GM12865 (cell line): ENCODE results near the gene MAPK4.

Source experiments
- DNase-seq: peaks from one replicate; pipeline ENCODE4 v3.0.0; 2010; ENCODE audit warnings: low read depth
- H3K4me3 ChIP-seq: 2 replicates; pipeline ENCODE4 v1.5.1; 2011; ENCODE audit warnings: mild to moderate bottlenecking, low read depth, low read length, control low read depth
- TF ChIP-seq, protein P1 (sequence below): IDR thresholded peaks from 2 replicates; pipeline ENCODE4 v1.5.1; 2011; ENCODE audit warnings: low read length, control low read depth, low read depth, inconsistent platforms; ENCODE audit not compliant: insufficient read depth; ENCODE audit errors: missing control alignments

The MAPK4 gene

DNA sequence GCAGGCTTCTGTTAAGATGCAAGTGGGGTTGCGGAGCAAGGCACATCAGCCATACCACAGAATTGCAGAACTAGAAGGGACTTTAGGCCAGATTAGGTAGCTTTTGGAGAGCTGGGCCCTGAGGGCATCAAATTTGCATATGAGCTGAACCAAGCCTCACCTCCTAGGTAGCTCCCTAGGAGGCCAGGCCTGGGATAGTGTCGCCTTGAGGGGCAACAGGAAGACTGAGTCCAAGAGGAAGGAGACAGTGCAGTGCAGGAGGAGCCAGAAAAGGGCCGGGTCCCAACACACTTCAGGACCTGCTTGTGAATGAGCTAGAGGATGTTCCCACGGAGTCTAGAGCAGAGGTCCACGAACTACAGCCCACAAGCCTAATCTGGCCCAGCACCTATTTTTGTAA lies 98.7 kb downstream of the MAPK4 start:
- DNase-seq, result no peak
- H3K4me3 ChIP-seq, result no peak overlapping the region
- TF ChIP-seq, protein P1, sequence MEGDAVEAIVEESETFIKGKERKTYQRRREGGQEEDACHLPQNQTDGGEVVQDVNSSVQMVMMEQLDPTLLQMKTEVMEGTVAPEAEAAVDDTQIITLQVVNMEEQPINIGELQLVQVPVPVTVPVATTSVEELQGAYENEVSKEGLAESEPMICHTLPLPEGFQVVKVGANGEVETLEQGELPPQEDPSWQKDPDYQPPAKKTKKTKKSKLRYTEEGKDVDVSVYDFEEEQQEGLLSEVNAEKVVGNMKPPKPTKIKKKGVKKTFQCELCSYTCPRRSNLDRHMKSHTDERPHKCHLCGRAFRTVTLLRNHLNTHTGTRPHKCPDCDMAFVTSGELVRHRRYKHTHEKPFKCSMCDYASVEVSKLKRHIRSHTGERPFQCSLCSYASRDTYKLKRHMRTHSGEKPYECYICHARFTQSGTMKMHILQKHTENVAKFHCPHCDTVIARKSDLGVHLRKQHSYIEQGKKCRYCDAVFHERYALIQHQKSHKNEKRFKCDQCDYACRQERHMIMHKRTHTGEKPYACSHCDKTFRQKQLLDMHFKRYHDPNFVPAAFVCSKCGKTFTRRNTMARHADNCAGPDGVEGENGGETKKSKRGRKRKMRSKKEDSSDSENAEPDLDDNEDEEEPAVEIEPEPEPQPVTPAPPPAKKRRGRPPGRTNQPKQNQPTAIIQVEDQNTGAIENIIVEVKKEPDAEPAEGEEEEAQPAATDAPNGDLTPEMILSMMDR, result no peak

DNA sequence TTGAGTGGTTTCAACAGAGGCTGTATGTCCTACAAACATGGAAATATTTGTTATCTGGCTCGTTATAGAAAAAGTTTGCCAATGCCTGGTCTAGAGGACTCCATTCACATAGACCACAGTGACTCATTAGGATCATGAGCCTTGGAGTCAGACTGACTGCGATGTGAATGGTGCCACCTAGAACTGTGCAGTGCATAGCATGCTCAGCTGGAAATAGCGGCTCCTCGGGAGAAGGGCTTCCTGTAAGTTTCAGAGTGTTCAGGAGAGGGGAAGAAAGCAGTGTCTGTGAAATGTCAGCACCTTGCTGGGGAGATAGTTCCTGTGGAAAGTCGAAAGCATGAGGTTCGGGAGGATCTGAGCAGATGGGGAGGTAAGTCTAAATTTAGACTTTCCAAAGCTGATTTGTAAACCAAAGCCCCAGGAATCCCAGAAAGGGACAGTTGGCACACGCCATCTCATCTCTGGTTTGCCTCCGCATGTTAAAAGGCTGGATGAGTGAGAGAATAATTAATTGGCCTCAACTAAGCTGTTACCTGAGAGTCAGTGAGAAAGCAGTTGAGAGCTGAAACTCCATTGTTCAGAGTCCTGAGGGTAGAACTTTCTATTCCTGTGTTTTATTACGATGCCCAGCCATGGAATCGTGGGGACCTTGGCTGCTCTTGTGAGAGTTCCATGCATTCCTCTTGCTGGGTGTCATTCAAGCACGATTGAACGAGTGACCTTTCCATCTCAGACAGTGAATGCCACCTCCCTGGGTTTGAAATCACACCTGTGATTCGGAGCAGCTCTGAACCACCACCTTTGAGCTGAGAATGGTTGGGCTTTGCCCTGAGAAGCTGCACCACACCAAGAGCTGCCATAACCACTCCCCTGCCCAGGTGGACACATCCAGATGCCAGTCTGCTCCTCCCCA lies 99.5 kb downstream of the MAPK4 start:
- TF ChIP-seq, protein P1, result no peak
- no peak for DNase-seq
- no peak overlapping the region for H3K4me3 ChIP-seq

DNA sequence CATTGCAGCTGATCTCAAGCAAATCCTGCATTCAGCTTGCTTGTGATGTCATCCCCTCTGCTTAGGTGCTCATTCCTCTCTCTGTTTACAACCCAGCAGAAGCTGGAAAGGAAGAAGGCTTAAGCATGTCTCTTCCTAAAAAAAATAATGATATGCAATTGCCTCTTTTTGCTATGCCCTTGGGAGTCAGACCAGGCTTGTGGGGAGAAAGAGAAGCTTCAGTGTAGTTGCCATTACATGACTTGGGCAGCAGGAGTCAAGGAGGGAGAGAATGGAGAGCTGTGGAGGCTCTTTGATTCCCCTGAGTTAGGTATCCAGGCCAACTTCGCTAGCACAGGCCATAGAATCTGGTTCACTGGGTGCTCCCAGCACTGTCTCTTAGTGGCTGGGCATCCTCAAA lies 101.1 kb downstream of the MAPK4 start:
- TF ChIP-seq, protein P1, result no peak

DNA sequence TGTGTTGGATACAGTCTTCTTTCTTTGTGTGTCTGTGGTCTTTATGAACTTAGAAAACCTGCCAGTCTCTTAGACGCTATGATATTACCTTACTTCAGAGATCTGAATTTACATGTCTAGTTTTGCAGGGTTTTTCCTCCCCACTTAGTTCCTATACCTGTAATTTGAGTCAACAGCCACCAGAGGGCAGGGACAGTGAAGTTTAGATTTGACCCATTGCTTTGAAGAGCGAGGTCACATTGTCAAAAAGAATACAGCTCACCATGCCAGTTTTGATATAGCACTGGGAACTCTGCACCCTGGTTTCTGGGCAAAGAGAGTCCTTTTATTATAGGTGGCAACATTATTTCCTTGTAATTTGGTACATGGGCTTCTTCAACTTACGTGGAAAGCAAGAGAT lies 102.3 kb downstream of the MAPK4 start:
- no peak overlapping the region for H3K4me3 ChIP-seq
- TF ChIP-seq, protein P1, result peak; percentile 49
- peak; percentile 63 for DNase-seq

More for the DNA sequence above, 101.1 kb downstream of the MAPK4 start:
- no peak for DNase-seq
- no peak overlapping the region for H3K4me3 ChIP-seq

DNA sequence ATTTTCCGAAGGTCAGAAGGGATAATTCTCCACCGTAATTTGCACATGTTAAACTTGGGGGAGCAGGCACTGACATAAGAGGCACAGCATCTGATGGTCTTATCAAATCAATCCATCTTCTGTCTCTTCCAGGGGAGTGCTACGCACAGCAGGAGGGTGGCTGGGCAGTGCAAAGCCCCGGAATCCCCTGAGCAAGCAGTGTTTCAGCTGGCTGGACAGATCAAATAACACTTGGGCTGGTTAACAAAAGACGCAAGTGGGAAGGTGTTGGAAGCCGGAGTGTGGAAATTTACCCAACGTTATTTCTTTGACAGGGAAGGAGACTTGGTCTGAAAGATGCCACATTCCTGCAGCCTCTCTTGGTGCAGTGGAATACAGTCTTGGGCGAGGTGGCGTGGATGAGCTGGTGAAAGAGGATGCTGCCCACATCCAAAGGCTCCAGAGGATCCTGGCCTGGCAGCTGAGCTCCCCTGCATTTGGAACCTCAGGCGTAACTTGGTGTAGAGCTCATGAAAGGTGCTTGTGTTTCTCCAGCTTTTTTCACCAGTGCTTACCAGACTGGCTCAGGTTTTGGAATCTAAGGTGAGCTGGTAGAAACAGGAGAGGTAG lies 103.0 kb downstream of the MAPK4 start:
- DNase-seq, result no peak
- TF ChIP-seq, protein P1, result no peak
- no peak overlapping the region for H3K4me3 ChIP-seq

DNA sequence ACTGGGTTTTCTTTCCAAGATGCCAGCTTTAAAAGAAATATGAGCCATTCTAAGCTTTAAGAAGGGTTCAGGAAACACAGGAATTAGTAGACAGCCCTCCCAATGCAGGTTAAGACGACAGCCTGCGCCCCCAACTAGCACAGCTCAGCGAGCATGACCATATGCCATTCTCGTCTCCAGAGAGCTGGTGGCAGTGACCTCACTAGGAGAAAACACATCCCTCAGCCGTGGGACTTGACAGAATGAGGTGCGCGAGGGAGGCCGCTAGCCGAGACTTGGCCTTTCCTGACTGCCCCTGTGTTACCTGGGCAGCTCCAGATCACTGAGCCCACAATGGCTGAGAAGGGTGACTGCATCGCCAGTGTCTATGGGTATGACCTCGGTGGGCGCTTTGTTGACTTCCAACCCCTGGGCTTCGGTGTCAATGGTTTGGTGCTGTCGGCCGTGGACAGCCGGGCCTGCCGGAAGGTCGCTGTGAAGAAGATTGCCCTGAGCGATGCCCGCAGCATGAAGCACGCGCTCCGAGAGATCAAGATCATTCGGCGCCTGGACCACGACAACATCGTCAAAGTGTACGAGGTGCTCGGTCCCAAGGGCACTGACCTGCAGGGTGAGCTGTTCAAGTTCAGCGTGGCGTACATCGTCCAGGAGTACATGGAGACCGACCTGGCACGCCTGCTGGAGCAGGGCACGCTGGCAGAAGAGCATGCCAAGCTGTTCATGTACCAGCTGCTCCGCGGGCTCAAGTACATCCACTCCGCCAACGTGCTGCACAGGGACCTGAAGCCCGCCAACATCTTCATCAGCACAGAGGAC lies 103.9 kb downstream of the MAPK4 start:
- DNase-seq, result no peak
- TF ChIP-seq, protein P1, result no peak
- no peak overlapping the region for H3K4me3 ChIP-seq
